ENCODE measurements around the gene SERPINA1.

DNA sequence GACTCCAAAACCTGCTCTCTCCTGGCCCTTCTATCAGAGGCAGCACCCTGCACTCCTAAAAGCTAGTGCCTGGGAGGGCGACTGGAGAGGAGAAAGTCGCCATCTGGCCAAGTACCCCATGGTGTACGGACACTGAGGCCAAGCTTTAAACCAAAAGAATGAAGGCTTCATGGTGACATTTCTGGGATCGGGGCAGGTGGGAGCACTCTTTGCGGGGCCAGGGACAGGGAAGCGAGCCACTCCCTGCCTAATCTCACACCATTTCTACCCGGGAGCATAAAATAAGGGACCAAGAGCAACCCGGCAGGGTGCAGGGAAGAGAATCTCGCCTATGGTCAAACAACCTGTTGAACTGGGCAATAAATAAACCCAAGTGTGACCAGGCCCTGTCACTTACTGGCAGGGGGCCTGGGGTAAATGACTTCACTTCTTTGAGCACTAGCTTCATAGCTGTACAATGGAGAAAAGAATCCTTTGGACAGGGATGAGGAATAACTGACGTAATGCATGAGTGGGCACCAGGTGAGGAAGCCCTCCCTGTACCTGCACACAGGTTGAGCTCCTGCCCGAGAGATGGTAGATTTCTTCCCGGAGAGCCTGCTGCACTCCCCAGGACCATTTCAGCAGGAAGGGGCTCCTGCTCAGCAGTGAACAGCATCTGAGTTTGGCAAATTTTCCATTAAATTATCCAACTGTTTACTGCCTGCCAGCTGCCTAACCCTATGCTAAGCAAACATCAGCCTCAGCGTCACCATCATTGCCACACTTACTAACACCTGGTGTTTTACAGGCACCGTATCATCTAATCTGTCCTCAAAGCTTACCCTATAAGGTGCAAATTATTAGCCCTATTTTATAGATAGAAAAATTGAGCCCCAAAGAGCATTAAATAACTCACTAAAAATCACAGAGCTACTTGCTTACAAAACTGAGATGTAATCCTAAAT lies 2.0 kb downstream of the SERPINA1 start:
- TF ChIP-seq ZNF317 (CRISPR knock-in tag; IDR thresholded peaks at IDR 0.05; ENCODE audit: borderline replicate concordance, low read depth) (no peak), ZNF263 (CRISPR knock-in tag; IDR thresholded peaks at IDR 0.05; ENCODE audit: low read depth) (no peak), CREB1 (CRISPR knock-in tag; IDR thresholded peaks at IDR 0.05) (no peak), CBFB (CRISPR knock-in tag; IDR thresholded peaks at IDR 0.05; ENCODE audit: low read depth) (no peak), ZNF121 (CRISPR knock-in tag; IDR thresholded peaks at IDR 0.05) (no peak), TEAD4 (CRISPR knock-in tag; IDR thresholded peaks at IDR 0.05) (no peak), ZNF219 (CRISPR knock-in tag; IDR thresholded peaks at IDR 0.05; ENCODE audit: borderline replicate concordance) (no peak), IRF2 (CRISPR knock-in tag; IDR thresholded peaks at IDR 0.05; ENCODE audit: borderline replicate concordance, low read depth) (no peak), GABPB1 (CRISPR knock-in tag; IDR thresholded peaks at IDR 0.05) (no peak)
- TF ChIP-seq, protein P1, sequence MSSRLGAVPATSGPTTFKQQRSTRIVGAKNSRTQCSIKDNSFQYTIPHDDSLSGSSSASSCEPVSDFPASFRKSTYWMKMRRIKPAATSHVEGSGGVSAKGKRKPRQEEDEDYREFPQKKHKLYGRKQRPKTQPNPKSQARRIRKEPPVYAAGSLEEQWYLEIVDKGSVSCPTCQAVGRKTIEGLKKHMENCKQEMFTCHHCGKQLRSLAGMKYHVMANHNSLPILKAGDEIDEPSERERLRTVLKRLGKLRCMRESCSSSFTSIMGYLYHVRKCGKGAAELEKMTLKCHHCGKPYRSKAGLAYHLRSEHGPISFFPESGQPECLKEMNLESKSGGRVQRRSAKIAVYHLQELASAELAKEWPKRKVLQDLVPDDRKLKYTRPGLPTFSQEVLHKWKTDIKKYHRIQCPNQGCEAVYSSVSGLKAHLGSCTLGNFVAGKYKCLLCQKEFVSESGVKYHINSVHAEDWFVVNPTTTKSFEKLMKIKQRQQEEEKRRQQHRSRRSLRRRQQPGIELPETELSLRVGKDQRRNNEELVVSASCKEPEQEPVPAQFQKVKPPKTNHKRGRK (CRISPR knock-in tag; IDR thresholded peaks at IDR 0.05; ENCODE audit: borderline replicate concordance) = no peak
- TF ChIP-seq, protein P2, sequence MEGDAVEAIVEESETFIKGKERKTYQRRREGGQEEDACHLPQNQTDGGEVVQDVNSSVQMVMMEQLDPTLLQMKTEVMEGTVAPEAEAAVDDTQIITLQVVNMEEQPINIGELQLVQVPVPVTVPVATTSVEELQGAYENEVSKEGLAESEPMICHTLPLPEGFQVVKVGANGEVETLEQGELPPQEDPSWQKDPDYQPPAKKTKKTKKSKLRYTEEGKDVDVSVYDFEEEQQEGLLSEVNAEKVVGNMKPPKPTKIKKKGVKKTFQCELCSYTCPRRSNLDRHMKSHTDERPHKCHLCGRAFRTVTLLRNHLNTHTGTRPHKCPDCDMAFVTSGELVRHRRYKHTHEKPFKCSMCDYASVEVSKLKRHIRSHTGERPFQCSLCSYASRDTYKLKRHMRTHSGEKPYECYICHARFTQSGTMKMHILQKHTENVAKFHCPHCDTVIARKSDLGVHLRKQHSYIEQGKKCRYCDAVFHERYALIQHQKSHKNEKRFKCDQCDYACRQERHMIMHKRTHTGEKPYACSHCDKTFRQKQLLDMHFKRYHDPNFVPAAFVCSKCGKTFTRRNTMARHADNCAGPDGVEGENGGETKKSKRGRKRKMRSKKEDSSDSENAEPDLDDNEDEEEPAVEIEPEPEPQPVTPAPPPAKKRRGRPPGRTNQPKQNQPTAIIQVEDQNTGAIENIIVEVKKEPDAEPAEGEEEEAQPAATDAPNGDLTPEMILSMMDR (IDR thresholded peaks at IDR 0.05) = no peak
- TF ChIP-seq, protein P3, sequence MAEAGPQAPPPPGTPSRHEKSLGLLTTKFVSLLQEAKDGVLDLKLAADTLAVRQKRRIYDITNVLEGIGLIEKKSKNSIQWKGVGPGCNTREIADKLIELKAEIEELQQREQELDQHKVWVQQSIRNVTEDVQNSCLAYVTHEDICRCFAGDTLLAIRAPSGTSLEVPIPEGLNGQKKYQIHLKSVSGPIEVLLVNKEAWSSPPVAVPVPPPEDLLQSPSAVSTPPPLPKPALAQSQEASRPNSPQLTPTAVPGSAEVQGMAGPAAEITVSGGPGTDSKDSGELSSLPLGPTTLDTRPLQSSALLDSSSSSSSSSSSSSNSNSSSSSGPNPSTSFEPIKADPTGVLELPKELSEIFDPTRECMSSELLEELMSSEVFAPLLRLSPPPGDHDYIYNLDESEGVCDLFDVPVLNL (CRISPR knock-in tag; IDR thresholded peaks at IDR 0.05; ENCODE audit: borderline replicate concordance, low read depth) = no peak
- TF ChIP-seq, protein P4, sequence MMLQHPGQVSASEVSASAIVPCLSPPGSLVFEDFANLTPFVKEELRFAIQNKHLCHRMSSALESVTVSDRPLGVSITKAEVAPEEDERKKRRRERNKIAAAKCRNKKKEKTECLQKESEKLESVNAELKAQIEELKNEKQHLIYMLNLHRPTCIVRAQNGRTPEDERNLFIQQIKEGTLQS (CRISPR knock-in tag; conservative IDR thresholded peaks at IDR 0.05) = no peak
